CD4-positive, alpha-beta T cell treated with Interferon alpha-2 for 1 hour (primary cell): Measurements from ENCODE around the gene EID2.

ENCODE experiments used
- DNase-seq, 2 donors: peaks; one replicate each; pipeline ENCODE4 v3.0.0-alpha.2; 2020 to 2022

The EID2 gene, protein sequence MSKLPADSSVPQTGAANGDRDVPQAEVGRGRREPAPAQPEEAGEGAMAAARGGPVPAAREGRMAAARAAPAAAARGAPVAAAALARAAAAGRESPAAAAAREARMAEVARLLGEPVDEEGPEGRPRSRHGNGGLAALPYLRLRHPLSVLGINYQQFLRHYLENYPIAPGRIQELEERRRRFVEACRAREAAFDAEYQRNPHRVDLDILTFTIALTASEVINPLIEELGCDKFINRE

DNA sequence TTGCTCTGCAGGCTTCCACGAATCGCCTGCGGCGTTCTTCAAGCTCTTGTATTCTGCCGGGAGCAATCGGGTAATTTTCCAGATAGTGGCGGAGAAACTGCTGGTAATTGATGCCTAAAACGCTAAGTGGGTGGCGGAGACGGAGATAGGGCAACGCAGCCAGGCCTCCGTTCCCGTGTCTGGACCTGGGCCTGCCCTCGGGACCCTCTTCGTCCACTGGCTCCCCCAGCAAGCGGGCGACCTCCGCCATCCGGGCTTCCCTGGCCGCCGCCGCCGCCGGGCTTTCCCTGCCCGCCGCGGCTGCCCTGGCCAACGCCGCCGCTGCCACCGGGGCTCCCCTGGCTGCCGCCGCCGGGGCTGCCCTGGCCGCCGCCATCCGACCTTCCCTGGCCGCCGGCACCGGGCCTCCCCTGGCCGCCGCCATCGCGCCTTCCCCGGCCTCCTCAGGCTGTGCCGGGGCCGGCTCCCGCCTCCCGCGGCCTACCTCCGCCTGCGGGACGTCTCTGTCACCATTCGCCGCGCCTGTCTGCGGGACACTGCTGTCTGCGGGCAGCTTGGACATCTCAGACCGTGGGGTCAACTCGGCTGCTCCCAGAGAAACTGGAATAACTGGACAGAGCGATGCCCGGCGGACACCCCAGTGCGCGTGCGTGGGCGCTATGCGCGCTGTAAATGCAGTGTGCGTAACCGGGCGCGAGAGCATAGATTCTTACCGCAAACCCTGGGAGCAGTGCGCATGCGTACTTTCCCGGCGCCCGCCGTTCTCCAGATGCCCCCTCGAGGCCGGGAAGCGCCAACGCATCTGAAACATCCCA lies at the start of gene EID2:
Gene EID2, minus strand, starts transcription at position 644 of the 815 bp plus-strand sequence. Its CDS starts 82 bp downstream, at position 562.
- peak; percentile 94 for DNase-seq

DNA sequence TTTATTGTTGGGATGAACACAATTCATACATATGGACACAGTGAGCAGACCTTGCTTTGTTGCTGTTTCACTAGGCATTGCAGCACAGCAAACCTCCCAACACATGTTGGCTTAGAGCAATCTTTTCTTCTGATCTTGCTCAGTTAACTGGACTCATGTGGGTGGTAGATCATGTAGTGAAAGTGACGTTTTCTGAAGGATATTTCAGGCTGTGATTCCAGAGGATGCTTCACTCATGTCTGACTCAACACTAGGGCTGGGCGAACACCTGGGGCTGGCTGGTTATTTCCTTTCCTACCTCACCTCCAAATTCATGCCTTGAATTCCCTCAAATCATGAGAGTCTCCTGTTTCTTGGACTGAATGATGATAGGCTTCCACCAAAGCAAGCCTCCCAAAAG lies 48.1 kb upstream of the EID2 start:
- no peak for DNase-seq

DNA sequence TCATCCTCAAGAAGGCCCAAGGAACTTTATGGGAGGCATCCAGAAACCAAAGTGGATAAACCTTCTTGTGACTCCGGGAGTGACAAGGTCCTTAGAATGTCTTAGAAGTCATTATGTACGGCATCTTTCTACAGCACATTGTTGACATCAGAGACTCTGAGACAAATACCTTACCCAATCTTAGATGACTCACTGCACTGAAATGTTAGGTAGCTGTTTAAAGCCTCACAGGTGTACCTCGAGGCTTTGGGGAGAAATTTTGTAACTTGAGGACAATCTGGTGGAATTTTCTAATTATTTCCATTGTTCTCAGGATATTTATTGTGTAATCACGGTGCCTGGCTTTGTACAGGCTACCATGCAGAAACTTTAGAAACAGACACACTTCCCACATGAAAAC lies 47.5 kb upstream of the EID2 start:
- no peak for DNase-seq

DNA sequence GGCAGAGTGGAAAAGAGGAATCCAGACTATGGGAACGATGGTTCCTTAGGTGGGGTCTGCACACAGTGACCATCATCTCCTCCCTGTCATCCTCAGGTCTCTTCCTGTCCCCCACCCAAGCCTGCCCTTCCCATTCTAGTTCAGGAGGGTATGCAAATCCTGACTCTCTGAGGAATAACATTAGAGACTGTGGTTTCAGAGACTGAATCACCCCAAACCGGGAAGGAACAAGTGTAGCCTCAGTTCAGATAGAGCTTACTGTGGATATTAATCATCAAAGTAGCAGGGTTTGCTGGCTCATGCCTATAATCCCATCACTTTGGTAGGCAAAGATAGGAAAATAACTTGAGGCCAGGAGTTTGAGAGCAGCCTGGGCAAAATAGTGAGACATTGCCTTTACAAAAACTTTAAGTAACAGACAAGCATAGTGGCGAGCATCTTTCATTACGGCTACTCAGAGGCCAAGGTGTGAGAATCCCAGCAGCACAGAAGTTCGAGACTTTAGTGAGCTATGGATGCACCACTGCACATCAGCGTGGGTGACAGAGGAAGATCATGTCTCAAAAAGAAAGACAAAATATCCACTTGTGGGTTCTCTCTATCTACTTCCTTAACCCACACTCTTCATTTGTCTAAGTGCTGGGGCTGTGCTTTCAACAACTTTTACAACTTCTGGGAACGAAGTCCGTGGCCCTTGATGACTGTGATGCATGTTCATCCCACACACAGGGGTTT lies 43.1 kb upstream of the EID2 start:
- no peak for DNase-seq

DNA sequence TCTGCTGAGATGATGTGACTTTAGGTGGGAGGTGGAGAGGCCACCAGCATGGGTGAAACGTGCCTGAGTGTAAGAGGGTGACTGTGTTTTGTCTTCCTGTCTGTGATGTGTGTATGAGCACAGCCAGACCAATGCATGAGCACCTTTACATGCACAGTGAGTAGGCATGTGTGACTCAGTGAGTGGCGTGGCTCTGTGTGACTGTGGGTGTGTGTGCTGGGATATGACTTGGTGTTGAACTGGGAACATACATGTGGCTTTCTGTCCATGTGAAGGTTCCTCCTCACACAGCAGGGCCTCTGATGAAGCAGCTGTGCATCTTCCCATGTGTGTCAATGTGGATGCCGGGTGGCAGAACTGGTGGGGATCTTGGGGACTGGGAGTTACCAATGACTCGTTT lies 42.5 kb upstream of the EID2 start:
- no peak for DNase-seq

DNA sequence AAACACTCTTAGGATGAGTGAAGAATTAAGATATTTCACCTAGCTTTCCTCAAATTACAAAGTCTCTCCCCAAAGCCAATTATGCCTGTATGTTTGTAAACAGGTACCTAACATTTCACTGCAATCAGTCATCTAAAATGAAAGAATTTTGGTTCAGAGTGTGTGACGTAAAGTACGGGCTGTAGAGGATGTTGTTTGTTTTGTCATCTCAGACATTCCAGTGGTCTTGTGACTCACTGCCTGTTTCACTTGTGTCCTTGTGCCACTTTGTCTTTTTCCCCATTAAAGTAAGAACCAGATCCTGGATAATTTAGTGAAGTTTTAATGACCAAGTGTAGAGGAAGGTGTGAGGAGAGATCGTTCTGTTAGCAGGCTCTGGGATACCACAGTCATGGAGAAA lies 28.6 kb upstream of the EID2 start:
- DNase-seq: no peak

DNA sequence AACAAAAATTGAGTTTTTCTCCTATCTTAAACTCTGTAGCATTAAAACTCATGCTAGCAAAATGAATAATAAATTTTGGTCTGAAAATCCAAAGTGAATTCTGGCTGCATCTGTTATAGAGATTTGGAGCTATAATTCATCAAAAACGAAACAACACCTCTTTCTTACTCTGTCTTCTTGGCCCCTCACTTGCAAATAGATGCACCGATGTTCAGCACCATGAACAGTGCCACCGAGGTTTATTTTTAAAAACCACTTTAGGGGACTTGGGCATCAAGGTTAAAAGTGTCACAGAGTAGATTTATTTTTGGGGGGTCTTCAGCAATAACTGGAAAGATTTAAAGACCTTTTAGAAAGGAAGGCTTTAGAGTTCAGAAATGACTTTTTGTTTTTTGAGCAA lies 26.1 kb upstream of the EID2 start:
- no peak for DNase-seq

DNA sequence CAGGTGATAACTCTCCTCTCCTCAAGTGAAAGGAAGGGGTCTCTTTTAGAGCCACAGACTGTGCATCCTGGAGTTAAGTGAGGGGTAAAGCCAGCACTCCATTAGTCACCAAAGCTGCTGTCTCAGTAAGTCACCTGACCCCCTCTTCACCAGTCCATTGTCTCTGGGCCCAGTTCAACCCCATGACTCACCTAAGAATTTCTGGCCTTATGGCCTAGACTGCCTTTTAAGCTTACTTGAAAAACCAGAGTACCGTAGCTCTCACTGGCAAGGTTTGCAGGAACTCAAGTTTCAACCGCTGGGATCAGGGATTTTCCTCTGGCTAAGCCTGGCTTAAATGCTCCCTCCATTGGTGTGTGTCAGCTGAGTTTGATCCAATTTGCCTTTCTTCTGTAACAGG lies 23.4 kb upstream of the EID2 start:
- no peak for DNase-seq

DNA sequence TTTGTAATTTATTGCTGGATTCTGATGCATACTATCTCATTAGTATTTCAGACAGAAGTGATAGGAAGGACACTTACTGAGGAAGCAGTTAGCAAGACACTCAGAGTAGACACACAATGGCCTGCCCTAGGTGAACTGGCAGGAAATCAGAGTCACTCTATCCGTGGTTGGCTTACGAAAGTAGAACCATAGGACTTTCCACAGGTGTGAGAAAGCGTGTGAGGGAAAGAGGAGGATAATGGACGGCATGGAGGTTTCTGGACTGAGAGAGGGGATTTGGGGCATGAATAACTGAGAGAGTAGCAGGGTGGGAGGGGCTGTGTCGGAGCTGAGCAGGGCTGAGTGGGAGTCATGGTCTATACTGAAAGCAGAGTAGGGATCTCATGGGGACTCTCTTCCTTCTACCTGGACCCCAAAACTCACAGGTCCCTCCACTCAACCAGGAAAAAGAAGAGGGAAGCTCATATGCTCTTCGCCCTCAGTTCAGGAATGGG lies 18.7 kb upstream of the EID2 start:
- DNase-seq: peak in 1 of 2 donors; percentile 60

DNA sequence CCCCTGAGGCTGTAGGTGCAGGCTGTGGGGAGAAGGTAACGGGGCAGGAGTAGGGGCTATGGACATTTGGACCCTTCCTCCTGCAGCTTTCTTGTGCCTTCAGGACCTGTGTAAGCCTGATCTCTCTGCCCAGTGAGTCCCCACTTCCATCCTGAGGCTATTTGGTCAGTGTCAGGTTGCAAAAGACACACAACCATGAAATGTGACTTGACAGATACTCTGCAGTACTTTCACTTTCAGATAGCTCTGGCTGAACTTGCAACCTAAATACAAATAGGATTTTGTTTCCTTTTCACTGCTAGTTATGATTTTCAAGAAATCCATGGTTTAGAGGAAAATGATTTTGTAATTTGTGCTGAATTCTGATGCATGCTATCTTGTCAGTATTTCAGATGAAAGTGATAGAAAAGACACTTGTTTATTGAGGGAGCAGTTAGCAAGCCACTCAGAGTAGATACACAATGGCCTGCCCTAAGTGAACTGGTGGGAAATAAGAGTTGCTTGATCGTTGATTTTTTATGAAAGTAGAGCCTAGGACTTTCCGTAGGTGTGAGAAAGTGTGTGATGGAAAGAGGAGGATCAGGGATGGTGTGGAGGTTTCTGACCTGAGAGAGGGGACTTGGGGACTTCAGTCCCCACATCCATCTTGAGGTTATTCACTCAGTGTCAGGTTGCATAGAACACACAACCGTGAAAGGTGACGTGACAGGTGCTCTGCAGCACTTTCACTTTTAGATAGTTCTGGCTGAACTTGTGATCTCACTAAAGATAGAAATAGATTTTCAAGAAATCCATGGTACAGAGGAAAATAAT lies 18.1 kb upstream of the EID2 start:
- DNase-seq: peak in 1 of 2 donors; percentile 69

DNA sequence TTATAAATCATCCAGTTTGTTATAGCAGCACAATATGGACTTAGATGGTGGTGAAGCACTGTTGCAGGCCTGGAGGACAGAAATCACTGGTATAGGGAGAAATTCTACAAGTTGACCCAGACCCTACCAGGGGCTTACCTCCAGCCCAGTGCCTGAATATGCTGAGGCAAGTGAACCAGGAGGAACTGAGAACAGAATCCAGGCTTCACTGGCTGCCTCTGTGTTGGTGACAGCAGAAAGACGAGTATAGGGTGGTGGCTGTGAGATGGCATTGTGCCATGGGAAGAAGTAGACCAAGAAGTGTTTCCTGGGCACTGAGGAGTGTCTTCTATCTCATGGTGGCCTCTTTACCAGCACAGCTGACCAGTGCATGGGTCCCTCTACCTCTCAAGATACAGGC lies 15.9 kb upstream of the EID2 start:
- DNase-seq: no peak

DNA sequence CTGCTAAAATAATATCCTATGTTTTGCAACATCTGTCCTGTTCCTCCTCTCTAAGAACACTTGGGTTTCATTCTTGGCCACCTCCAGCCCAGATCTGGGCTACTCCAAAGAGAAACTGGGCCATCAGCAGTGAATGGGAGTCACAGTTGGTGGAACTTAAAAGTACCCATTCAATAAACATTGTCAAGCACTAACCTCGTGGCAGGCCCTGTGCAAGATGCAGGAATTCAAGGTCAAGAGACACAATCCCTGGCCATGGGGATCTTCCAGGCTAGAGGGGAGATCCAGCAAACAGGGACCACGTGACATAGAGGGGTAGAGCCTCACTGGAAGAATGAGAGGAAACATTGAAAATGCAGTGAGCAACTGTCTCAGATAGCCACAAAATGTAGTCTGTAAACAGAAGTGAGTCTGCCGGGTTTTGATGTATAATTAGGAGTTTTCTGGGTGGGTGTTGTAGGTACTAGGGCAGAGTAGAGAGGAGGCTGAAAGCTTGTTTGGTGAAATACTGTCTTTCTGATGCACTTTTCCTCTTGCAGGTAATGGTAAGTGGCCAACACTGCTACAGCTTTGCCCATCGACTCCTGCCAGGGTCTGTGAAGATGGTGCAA lies 14.8 kb upstream of the EID2 start:
- no peak for DNase-seq

DNA sequence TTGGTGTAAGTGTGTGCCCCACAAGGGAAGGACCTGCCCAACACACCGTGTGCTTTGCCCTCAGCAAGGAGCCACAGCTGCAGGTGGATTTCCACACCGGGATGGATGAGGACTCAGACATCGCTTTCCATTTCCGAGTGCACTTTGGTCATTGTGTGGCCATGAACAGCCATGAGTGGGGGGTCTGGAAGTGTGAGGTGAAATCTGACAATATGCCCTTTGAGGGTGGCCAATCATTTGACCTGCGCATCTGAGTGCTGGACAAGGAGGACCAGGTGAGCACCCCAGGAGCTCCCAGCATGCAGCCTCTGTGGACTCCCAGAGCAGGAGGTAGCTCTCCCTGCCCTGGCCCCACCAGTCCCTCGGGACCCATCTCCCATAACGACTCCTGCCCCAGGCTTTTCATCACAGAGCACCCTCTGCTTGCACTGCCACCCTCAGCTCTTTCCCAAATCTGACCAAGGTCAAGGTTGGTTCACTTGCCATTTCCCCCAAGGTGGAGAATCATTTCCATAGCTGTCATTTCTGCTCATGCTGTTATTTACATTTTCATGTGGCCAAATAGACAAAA lies 13.2 kb upstream of the EID2 start:
- DNase-seq: no peak

DNA sequence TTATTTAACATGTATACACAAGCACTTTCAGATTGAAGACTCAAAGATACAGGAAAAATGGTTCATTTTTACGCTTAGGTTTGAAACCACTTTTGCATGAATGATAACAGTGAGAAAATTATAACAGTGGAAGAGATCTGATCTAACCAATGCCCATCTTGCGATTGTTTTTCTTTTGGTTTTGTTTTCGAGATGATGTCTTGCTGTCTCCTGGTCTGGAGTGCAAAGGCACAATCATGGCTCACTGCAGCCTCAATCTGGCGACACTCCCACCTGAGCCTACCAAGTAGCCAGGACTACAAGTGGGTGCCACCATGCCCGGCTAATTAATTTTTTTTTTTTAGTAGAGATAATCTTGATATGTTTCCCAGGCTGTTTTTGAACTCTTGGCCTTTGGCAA lies 10.2 kb upstream of the EID2 start:
- no peak for DNase-seq

DNA sequence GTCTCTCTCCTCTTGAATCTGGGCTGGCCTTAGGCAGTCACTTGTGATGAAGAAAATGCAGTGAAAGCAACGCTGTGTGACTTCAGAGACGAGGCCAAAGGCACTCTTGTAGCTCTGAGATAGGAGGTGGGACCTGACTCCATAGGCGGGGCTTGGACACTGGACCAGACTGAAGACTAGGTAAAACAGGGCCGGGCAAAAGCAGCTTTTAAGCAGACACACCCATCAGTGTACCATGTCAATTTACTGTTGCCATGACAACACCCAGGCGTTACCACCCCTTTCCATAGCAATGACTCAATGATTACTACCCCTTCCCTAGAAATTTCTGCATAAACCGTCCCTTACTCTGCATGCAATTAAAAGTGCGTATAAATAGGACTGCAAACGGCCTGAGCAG lies 6.6 kb upstream of the EID2 start:
- DNase-seq: no peak

DNA sequence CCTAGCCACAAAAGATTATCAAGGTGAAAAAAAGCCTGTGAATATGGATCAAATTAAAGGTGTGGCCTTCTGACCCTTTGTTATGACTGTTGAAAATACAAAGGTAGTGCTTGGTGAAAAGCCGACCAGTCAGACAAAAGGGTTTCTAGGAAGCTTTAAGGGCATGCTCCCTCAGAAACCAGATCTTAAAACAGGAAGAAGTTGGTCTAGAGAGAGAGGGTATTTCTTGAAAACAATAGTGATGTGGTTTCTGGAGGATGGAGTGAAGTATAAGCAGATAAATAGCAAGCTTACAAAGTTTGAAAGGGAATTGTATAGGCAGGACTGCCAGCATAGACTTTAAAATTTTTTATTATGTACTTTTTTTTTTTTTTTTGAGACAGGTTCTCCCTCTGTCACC lies 5.0 kb upstream of the EID2 start:
- DNase-seq: peak in 1 of 2 donors; percentile 53

DNA sequence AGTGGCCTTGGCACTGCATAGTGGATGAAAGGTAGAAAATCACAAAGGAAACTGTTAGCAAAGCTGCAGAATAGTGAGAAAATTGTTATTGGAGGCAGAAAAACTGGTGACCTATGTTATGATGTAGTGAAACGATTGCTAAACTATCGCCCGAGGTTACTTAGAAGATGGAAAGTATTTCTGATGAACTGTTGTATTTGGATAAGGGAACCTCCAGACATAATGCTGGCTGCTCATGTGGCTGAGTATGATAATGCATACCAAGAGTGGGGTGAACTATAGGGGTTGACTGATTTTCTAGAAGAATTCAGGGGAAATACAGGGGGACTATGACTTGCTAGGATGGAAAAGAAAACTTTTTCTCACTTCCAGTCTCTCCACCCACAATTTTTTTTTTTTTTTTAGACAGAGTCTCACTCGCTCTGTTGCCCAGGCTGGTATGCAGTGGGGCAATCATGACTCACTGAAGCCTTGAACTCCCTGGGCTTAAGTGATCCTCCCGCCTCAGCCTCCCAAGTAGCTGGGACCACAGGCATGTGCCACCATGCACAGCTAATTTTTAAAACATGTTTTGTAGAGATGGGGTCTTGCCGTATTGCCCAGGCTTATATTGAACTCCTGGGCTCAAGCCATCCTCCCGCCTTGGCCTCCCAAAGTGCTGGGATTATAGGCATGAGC lies 4.4 kb upstream of the EID2 start:
- DNase-seq: no peak

DNA sequence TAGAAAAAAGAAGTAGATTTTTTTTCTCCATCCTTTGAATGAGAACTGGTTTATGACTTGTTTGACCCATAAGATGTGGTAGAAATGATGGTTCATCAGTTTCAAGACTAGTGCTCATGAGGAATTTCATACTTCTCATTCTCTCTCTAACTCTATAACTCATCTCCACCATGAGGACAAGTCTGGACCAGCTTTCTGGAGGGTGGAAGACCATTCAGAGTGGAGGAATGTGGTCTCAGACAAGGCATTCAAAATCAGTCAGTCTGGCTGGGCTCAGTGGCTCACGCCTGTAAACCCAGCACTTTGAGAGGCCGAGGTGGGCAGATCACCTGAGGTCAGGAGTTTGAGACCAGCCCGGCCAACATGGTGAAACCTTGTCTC lies 3.5 kb upstream of the EID2 start:
- no peak for DNase-seq

DNA sequence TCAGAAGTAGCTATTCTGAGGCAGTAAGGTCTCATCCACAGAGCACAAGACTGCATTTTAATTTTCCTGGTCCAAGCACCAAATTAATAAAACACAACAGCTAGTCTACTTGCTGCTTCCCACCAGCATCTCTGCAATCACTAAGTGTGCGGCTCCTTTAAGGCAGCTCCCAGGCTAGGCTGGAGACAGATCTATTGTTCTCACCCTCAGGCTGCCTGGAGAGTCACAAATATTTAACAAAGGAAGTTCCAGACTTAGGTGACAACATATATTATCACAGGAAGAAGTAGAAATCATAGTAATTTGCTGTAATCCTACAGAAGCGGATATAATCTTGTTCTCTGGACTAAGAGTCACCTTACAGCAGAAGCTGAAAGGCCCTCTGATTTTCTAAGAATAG lies 2.2 kb upstream of the EID2 start:
- DNase-seq: no peak

DNA sequence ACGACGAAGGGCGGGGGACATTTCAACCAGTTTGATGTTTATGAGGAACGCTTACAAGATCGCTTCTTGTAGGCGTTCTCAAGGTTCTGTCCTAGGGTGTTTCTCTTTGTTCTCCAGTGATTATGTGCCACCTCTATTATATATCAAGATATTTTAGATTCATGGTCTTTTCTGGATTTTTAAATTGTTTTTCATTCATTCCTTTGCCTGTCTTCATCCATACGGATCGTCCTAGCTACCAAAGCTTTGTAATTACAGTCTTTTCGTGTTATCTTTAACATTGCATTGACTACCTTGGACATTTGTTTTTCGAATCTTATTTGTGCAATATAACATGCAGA lies 342 bp upstream of the EID2 start:
- DNase-seq: no peak

DNA sequence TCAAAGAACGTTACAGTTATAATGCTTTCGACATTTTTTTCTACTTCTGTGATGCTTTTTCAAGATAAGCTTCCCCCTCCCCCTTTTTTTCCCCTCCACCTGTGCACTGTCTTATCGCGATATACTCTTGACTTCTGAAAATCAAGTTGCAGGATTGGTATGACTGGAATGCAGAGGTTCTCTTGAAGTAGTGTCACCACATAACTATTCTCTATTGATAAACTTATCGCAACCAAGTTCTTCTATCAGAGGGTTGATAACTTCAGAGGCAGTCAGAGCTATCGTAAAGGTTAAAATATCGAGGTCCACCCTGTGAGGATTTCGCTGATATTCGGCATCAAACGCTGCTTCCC lies 820 bp downstream of the EID2 start:
- DNase-seq: no peak

DNA sequence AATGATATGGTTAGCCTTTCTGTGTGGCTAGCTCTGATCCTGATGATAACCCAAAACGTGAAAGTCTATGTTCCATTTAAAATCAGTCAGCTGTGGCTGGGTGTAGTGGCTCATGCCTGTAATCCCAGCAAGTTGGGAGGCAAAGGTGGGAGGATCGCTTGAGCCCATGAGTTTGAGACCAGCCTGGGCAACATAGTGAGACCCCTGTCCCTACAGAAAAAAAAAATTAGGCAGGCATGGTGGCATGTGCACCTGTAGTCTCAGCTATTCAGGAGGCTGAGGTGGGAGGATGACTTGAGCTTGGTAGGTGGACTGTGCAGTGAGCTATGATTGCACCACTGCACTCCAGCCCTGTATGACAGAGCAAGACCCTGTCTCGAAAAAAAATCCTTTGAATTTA lies 6.2 kb downstream of the EID2 start:
- DNase-seq: no peak
